Inflammatory macrophage treated with lipopolysaccharide for 1 hour (primary cell): ENCODE results near the gene KLF13.
A peak's percentile ranks its signal among the peaks of the same experiment; 100 is the strongest.

Experiments used
- DNase-seq, 2 donors: peaks; one replicate each; pipeline ENCODE4 v3.0.0-alpha.2; 2020 to 2022

The KLF13 gene

DNA sequence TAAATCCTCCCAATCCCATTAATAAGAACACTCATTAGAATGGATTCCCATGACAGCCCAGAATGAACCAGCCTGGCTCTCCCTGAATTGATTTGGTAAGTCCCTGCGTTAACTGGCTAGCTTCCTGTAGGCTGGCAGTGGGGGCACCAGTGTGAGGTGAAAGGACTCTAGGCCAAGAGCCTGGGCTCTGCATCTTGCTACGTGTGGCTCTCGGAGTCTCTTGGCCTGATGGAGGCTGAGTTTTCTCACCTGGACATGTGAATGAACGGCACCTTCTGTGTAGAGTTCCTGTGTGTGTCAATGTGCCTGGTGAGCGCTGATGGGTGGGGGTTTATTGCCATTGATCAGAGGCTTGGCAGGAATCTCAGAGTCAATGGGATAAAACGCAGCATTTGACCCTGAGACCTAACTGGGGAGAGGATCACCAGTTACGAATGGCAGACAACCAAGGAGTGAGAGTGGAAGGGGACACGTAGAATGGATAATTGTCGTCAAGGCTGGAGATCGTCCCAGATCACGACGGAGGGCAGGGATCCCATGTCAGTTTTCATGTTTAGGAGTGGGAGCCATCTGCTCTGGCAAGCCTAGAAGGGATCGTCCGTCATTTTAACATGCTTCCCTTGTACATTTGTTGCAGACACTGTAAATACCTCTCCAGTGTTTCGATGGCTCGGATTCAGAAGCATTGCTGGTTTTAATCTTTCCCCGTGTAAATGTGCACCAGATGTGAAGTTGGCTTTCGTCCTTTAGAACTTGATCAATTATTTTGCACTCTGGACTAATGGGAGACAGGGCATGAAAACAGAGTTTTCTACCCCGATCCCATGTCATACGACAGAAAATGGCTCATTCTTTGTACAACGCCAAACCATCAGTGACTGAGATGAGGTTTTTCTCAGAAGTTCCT is 9.0 kb upstream of the KLF13 start:
- DNase-seq: no peak

DNA sequence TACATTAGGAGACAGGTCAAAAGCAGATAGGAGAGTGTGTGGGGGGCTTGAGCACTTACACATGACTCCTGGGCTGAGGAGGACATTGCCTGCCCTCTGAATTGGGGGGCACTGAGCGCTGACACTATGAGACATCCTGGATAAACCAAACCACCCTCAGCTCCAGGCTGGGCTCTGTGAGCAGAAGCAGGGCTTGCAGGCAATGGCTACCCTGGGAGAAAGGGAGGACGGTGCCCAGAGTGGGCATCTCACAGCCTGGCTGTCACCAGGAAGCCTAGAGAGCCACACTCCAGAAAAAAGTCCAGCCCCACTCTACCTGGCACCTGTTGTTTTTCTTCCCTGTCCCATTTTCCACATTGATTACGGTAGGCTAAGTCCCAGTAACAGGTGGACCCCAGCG is 8.2 kb upstream of the KLF13 start:
- DNase-seq: no peak

DNA sequence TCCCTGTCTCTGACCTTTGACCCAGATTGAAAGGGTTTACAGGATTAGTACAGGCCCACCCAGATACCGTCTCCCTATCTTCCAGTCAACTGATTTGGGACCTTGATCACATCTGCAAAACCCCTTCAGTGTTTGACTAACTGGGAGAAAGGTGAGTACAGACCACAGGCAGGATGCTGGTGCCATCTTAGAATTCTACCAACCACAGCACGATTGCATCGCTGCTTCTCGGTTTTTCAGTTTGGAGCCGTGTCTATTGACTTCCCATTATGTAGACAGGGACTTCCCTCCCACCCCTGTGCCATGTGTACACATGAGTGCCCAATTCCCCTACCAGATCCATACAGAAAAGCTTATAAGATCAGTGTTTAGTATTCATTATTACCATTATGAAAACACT is 6.6 kb upstream of the KLF13 start:
- peak; percentile 62 for DNase-seq

DNA sequence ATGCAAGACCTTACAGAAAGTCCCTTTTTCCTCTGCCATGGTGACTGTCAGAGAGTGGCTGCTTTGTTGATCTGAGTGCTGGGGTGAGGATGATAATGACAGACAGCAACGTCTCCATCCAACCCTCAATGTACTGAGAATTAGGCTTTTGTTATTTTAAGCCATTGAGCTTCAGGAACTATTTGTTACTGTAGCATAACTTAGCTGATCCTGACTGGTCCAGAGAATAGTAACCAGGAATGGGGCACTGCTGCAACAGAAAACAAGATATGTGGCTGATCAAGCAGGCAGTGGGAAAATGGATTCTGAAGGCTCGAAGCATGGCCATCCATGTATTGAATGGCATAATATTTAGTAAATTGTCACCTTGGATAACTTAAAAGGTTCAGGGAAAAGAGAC is 5.2 kb upstream of the KLF13 start:
- DNase-seq: no peak

DNA sequence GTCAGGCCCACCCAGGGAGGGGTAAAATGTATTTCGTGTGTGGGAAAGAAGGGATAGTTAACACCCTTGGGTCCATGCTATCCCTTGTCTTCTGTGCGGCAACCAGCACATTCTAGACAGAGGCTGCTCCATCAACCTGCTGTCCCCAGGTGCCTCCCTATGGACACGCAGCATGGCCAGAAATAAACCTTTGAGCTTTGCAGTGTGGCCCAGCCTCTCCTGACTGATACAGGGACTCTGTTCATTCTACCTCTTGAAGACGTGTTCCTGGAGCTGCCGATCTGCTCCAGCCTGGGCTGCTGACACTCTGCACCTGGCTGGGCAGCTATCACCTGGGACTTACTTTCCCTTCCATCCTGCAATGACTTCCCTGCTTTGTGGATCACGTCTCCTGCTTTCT is 4.1 kb upstream of the KLF13 start:
- DNase-seq: no peak

DNA sequence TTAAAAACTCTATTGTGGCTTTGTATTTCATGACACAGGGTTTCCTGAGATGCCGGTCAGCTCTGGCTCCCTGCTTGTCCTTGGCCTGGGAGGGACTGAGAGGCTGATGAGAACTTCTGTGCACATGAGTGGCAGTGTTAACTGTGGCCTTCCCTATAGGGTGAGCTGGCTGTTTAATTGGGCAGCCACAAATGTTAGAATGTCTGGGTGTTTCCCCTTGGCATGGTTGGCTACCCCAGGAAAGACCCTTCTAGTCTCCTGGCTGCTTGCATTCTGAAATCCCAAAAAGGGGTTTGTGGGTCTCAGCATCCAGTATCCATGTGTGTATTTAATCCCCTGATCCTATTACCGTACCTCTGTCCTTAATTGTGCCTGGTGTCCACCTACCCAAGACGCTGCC is 3.0 kb upstream of the KLF13 start:
- DNase-seq: no peak

DNA sequence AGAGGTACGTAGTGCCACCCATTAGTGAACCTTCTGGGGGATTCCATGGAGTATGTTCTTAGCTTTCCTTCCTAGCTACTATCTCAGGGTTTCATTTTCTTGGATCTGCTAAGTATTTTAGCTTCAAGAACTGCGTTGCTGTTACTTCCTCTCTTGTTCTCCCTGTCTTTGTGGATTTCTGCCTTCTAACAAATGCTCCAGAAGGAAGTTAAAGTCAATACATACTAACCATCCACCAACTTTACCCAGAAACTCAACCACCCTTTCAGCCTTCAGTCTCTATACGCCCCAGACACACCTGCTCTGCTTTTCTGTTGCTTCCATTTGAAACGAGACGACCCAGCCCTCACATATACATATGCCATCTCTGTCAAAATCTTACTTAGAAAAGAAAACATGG is 2.4 kb upstream of the KLF13 start:
- peak in 1 of 2 donors; percentile 21 for DNase-seq

DNA sequence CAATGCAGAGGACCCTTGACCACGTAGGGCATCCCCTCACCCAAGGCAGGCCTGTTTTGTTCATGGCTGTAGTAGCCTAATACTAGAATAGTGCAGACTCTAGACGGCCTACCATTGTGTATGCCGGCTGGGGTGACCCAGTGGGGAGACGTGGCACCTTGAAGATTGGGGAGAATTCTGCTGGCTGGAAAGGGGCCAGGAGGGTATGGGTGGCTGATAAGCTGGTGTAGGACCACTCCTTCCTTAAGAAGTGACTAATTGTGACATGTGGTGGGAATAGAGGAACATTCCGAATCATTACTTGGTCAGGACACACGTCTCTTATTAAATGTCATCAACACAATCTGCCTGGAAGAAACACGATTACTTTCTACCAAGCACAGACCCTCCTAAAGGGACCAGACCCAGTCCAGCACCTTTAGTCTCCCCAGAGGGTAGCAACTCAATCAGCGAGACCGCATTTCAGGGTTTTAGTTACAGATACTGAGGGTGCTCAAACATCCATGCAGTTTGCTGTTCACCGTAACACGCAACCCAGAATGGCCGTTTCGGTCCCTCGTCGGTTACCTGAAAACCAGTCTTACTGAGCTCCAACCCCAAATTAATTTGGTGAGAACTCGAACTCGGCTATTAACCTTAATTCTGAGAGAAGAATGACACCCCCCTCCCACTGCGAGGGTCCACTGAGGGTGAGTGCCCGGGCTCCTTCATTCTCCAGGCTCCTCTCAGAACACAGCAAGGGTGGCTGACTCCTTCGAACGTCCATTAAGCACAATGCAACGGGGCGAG is 1.6 kb upstream of the KLF13 start:
- DNase-seq: peak in 1 of 2 donors; percentile 12

DNA sequence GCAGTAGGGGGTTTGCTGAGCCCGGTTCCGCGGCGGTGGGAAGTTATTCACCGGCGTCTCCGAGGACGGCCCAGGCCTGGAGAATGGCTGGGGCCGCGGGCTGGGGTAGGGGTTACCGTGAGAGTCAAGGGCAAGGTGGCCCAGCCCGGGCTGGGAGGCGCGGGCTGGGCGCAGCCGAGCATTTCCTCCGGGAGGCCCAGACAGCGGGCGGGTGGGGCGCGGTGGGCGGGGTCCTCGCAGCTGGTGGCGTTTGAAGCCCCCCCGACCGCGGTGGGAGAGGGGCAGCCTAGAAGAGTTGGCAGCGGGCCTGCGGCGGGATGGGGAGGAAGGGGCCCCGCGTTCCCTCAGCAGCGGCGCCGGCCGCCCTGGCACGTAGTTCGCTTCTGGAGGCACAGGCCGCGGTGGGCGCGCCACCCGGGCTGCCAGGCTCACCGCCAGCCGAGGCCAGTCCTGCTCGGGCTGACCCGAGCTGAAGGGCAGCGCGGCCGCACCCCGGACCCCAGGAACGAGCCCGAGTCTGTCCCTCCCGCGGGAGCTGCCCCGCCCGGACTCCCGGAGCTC is 960 bp upstream of the KLF13 start:
- DNase-seq: no peak

DNA sequence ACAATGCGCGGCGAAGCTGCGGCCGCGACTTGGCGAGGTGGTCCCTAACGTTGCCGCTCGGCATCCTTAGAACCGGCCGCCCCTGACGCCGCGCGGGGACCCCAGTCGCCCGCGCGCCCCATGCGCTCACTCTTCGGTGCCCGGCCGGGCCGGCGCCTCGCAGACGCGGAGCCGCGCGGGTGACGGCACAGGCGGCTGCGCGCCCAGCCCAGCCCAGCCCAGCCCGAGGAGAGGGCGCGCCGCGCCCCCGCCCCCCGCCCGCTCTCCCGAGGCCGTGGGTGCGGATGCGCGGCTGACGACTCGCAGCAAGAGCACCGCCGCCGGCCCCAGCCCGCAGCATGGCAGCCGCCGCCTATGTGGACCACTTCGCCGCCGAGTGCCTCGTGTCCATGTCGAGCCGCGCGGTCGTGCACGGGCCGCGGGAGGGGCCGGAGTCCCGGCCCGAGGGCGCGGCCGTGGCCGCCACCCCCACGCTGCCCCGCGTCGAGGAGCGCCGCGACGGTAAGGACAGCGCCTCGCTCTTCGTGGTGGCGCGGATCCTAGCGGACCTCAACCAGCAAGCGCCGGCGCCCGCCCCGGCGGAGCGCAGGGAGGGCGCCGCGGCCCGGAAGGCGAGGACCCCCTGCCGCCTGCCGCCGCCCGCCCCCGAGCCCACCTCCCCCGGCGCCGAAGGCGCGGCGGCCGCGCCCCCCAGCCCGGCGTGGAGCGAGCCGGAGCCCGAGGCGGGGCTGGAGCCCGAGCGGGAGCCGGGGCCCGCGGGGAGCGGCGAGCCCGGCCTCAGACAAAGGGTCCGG is 437 bp downstream of the KLF13 start:
- peak; percentile 53 to 61 for DNase-seq

DNA sequence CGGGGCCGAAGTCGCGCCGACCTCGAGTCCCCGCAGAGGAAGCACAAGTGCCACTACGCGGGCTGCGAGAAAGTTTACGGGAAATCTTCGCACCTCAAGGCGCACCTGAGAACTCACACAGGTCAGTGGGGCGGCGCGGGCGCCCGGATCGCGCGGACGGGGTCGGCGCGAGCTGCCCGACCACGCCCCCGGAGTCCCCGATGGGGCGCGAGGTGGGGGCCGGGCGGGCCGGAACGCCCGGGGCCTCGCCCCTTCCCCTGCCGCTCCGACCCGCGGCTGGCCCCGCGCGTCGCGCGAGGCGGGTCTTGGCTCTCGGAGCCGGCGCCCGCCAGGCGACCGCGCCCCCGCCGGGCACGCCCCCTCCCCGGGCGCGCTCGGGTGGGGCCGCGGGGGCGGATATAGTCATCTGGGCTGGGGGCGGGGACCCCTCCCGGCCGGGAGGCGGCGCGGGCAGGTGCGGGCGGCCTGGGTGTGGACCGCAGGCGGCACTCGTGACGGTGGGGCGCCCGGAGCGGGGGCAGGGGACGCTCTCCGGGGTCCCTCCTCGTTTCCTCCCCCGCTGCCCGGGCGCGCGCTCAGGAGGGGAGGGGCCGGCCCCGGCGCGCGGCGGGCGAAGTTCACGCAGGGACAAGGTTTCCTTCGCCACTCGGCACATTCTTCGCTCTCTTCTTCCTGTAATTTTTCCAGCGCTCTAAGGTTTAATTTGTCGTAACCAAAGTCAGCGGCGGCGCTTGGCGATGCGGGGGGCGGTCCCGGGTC is 1.2 kb downstream of the KLF13 start:
- DNase-seq: peak; percentile 34 to 53

DNA sequence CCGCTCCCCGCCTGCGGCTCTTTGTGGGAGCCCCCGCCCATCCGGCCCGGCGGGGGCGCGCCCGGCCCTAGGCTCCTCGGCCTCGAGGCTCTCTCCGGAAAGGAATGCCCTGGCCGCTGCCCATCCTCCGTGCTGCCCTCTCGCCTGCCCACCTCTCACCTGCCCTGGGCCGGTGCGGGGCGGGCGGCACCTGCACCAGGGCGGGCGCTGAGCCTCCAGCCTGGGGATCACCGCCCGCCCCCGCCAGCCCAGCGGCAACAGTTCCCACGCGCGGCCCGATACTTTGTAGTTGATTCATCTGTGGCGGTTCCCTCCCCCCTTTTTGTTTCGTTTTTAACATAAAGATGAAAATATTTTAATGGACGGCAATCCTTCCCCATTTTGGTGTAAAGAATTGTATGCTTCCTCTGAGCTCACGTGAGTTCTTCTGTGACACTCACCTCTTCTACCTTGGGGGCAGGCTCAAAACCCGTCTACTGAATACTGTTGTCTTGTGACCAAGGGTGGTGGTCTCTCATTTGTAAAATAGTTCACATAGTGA is 1.9 kb downstream of the KLF13 start:
- DNase-seq: peak; percentile 70 to 72

DNA sequence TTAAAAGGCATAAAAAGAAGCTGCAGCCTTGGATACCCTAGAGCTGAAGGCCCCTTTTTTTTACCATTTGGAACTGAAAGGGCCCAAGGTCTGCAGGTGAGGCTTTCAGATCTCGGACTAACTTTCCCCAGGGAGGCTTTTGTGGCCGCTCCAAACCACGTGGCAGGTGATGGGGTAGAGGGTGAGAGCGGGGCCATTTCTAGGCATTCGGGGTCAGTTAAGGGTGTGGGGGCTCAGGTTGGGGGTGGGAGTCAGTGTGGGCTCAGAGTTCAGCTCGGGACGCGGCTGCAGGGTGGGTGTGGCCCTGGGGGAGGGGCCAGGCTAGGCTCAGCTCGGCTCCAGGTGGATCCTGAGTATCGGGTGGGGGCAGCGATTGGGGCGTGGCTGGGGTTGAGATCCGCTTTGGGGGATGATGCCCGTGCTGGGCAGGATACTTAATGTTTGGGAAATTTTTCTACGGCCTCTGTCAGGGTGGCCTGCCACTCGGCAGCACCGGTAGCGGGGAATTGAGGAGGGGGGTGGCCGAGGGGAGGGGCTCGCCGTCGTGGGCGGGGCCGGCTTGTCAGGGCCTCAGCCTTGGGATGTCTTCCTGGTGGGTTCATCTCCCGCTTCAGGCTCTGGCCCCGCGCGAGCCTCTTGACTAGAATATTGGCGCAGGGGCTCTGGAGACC is 2.5 kb downstream of the KLF13 start:
- no peak for DNase-seq

DNA sequence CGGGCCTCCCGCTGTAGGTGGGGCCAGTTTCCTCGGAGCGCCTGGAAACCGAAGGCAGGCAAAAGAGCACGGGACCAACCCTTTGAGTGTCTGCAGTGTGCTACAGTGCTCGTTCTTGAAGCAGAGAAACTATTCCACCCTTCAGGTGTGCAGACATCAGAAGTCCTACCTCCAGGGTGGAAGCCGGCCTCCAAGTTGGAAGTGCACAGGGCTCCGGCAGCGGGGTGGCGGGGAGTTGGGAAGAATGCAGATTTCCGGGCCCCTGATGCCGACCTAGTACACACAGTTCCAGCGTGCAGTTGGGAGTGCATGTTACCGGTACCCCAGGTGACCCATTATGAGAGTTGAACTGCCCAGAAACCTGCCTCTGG is 3.0 kb downstream of the KLF13 start:
- DNase-seq: no peak

DNA sequence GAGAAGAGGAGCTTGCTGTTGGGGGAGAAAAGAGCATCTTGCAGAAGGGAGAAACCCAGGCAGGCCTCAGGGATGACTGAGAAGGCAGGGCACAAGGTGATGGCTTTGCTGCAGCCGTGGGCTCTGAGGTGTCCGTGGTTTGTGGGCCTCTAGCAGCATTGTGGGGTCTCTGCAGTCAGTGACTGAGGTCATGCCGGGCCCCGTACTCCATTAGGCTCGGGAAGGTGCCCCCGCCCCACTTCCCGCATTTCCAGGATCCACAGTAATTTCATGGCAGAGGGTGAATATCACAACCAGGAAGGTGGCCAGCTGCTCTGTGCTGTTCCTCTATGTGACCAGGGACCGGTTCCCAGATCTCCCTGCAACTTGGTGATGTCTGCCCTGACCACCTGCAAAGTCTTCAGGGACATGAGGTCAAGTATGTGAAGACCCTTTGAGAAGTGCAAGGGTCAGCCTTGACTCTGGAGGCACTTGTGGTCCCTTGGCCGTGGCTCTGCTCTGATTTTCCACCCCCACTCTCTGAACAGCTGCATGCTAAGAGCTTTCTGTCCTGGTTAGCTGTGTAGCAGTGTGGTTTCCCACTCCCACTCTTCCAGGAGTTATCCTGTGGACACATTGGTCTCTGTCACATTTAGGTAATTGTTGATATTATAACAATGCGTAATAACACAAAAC is 3.6 kb downstream of the KLF13 start:
- no peak for DNase-seq

DNA sequence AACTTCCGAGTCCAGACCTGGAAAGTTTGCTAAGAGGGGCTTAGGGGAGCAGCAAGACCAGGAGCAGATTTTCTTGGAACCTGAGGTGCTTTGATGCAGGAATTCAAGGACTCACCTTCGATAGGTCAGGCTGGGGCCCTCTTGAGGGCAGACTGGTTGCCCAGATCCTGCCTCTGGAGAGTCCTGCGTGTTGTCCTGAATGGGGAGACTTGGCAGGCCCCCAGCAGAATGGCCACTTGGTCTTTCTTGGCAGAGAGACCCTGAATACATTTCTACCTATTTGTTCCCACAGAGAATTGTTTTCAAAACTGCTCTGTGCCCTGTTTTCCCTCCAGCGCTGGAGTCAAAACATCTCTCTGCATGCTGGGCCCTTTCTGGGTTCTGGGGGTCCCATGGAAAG is 4.2 kb downstream of the KLF13 start:
- DNase-seq: no peak

DNA sequence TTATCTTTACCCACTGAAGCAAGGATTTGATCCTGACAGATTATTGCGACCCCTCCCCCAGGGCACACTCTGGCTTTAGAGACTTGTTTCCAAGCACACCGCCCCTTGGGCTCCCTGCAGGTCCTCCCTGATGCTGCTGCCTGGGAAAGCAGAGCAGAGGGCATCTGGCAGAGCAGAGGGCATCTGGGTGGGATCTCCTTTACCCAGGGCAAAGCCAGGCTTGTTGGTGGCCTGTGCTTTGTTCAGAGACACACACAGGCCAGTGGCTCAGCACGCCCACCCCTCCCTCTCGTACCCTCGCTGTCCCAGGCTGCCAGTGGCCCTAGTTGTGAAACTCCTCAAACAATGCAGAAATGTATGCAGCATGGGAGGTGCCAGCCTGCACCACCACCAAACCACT is 4.8 kb downstream of the KLF13 start:
- DNase-seq: no peak

DNA sequence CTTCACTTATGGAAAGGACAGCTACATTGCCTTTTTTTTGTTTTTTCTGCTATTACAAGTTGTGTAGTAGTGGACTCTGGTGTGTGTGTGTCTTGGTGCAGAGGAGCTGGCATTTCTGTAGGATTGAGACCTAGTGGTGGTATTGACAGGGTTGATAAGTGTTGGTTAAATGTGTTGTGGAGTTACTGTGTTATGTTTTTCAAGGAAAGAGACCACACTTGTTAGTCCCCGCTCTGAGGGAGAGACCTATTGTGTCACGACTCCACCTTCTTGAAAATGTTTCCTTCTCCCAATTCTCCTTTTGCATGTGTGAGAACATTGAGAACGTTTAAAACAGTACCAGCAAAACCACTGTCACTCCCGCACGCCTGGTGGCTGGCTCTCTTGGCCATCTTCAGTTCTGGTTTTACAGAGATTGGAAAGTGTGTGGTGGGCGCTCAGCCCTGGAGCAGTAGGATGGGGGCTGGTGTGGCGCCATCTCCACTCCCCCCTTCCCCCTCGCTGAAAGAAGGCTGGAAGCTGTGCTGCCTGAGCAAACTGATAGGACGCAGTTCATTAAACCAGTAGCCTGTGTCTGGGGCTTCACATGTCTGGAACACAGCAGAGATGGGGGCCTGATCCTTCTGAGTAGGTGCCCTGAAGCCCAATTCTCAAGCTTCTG is 5.5 kb downstream of the KLF13 start:
- DNase-seq: no peak

DNA sequence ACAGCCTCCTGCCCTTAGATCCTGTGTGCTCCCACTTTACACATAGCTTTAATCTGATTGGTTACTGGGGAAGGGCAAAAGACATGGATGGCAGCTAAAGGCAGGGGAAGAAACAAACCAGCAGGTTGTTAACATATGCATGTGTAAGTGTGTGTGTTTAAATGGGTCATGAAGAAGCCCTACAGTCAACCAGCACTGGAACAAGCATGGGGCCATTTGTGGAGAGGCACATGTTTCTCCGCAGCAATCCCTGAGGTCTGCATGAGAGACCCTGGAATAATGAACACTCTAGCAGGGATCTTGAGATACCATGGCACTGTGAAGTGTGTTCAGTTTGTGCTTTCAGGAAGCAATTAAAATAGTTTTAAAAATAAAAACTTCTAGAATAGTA is 6.0 kb downstream of the KLF13 start:
- no peak for DNase-seq

DNA sequence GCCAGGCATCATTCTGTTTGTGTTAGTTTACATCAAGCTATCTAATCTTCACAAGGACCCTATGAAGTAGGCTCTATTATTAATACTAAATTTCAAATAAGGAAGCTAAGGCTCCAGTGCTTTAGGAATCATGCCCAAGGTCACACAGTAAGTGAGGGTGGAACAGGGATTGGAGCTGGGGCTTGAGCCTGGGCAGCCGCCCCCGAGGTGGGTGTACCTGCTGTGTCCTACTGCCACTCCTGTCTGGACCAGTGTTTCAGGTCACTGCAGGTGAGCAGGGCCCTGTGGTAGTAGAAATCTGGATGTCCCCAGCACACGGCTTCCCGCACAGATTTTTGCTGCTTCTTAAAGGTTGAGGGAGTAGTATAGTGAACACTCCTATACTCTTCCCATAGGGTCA is 6.5 kb downstream of the KLF13 start:
- DNase-seq: no peak
